Suprapubic skin (tissue), 4 donors: ENCODE results near the gene DCDC2C.

Source experiments
- EP300 ChIP-seq: sonication (generic); formaldehyde crosslinking; IDR thresholded peaks from one replicate; pipeline ENCODE4 v1.6.1; 2017; ENCODE audit warnings: antibody characterized with exemption
- POLR2AphosphoS5 ChIP-seq, 3 donors: sonication (generic); formaldehyde crosslinking; IDR thresholded peaks; one replicate each; pipeline ENCODE4 v1.6.1; 2017; ENCODE audit warnings: antibody characterized with exemption in 3 of 3
- TF ChIP-seq, protein P1 (sequence below), 2 donors: fragments of 200-600 bp in 1 of 2; fragments of 450-650 bp in 1 of 2; sonication (generic) in 1 of 2; IDR thresholded peaks; one replicate each; pipeline ENCODE4 v1.5.1; 2016 to 2019; ENCODE audit warnings: antibody characterized with exemption in 2 of 2, mild to moderate bottlenecking in 1 of 2, moderate library complexity in 1 of 2

DNA sequence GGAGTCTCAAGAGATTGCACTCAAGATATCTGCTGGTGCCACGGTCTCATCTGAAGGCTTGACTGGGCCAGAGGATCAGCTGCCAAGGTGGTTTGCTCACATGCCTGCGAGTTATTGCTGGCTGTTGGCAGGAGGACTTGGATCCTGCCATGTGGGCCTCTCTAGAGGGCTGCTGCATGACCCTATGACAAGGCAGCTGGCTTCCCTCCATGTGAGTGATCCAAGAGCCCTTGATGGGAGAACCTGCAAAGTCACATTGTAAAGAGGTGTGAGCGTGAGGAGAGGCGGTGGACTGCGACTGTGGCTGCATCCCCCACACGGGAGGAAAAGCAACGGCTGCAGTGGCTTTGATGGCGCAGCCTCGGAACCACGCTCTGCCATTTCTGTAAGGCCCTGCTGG is 49.4 kb upstream of the DCDC2C start:
- TF ChIP-seq, protein P1, sequence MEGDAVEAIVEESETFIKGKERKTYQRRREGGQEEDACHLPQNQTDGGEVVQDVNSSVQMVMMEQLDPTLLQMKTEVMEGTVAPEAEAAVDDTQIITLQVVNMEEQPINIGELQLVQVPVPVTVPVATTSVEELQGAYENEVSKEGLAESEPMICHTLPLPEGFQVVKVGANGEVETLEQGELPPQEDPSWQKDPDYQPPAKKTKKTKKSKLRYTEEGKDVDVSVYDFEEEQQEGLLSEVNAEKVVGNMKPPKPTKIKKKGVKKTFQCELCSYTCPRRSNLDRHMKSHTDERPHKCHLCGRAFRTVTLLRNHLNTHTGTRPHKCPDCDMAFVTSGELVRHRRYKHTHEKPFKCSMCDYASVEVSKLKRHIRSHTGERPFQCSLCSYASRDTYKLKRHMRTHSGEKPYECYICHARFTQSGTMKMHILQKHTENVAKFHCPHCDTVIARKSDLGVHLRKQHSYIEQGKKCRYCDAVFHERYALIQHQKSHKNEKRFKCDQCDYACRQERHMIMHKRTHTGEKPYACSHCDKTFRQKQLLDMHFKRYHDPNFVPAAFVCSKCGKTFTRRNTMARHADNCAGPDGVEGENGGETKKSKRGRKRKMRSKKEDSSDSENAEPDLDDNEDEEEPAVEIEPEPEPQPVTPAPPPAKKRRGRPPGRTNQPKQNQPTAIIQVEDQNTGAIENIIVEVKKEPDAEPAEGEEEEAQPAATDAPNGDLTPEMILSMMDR (IDR thresholded peaks at IDR 0.05): no peak
- TF ChIP-seq POLR2AphosphoS5 (IDR thresholded peaks at IDR 0.05): no peak
- TF ChIP-seq EP300: no peak
